Fibroblast of pulmonary artery (primary cell): ENCODE results near the gene SMYD3.

Source experiments
- DNase-seq: peaks from one replicate; pipeline ENCODE4 v3.0.0-alpha.2; 2010; ENCODE audit warnings: low read depth
- H3K4me3 ChIP-seq: replicated peaks from 2 replicates; pipeline ENCODE4 v1.5.1; 2011; ENCODE audit warnings: low read depth, mild to moderate bottlenecking, control low read depth, low read length, moderate library complexity
- TF ChIP-seq, protein P1 (sequence below): IDR thresholded peaks from 2 replicates; pipeline ENCODE4 v1.5.1; 2011; ENCODE audit warnings: mild to moderate bottlenecking, control low read depth, low read length, inconsistent platforms; ENCODE audit errors: missing control alignments

SMYD3 gene

DNA sequence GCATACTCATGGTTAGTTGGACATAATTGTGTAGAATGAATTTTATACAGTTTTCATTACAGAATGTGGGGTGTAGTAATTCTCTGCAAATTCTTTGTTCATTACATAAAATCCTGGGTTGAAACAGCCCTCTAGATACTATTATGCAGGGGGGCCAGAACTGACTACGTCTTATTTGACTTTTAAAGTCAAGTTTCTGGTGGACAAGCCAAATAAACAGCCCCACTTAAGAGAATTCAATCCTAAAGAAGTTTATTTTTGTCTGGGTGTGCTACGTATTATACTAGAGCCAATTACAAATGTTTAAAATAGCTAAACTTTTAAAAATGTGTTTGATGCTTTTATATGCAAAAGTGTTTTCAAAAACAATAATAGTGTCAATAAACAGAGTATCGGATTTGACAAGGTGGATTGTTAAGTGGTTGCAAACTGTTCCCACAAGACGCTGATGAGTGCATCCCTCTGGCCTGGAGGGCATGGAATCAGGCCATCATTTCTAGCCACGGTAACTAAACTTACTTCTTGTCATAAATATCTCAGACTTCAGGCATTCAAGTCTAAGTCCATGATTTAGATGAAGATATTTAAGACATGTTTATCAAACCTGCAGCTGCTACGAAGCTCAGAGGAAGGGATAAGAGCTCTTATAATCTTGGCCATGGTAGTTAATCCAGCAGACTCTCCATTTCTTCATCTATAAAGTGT is 706.0 kb downstream of the SMYD3 start:
- TF ChIP-seq, protein P1, sequence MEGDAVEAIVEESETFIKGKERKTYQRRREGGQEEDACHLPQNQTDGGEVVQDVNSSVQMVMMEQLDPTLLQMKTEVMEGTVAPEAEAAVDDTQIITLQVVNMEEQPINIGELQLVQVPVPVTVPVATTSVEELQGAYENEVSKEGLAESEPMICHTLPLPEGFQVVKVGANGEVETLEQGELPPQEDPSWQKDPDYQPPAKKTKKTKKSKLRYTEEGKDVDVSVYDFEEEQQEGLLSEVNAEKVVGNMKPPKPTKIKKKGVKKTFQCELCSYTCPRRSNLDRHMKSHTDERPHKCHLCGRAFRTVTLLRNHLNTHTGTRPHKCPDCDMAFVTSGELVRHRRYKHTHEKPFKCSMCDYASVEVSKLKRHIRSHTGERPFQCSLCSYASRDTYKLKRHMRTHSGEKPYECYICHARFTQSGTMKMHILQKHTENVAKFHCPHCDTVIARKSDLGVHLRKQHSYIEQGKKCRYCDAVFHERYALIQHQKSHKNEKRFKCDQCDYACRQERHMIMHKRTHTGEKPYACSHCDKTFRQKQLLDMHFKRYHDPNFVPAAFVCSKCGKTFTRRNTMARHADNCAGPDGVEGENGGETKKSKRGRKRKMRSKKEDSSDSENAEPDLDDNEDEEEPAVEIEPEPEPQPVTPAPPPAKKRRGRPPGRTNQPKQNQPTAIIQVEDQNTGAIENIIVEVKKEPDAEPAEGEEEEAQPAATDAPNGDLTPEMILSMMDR, result no peak
- no peak overlapping the region for H3K4me3 ChIP-seq
- DNase-seq, result no peak

DNA sequence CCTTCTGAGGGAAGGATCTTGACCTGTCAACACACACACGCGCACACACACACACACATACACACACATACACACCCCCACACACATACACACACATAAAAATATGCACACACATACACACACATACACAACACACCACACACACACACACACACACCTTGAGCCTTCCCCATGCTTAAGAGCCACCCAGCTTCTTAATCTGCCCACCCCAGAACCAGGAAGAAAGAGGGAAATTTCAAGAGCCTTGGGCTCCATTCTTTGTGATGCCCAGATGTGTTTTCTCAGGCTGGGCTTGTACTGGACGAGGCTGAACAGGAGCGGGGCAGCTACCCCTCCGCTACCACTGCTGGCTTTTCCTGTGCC is 708.7 kb downstream of the SMYD3 start:
- TF ChIP-seq, protein P1, result no peak
- H3K4me3 ChIP-seq, result no peak overlapping the region
- DNase-seq, result no peak

DNA sequence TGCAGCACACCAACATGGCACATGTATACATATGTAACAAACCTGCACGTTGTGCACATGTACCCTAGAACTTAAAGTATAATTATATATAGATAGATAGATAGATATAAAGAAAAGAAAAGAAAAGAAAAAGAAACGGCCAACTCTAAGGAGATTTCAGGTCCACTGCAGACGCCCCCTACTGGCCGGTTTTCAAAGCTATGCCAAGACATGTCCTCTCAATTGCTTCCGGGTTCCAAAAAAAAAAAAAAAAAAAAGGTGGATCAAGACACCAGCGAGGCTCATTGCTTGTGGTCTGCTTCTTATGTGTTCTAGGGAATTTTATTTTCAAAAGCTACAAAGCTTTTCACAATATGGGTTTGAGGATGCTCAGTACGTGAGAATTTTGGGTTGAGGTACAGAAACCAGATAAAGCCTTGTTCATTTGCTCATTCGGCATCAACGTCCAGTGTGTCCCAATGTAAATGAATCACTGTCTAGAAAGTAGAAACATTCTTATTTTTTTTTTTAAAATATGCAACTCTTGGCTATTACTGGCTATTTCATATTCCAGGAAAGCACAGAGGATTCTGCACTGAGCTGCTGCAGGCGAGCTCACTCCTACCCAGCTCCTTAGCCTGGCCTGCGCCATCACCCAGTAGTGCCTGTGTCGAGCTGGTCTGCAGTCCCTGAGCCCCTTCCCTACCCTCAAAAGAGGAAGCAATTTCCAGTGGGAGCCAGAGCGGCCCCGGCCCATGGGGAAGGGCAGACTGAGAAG is 709.3 kb downstream of the SMYD3 start:
- peak; percentile 27 for DNase-seq
- H3K4me3 ChIP-seq, result no peak overlapping the region
- TF ChIP-seq, protein P1, result peak; percentile 46

DNA sequence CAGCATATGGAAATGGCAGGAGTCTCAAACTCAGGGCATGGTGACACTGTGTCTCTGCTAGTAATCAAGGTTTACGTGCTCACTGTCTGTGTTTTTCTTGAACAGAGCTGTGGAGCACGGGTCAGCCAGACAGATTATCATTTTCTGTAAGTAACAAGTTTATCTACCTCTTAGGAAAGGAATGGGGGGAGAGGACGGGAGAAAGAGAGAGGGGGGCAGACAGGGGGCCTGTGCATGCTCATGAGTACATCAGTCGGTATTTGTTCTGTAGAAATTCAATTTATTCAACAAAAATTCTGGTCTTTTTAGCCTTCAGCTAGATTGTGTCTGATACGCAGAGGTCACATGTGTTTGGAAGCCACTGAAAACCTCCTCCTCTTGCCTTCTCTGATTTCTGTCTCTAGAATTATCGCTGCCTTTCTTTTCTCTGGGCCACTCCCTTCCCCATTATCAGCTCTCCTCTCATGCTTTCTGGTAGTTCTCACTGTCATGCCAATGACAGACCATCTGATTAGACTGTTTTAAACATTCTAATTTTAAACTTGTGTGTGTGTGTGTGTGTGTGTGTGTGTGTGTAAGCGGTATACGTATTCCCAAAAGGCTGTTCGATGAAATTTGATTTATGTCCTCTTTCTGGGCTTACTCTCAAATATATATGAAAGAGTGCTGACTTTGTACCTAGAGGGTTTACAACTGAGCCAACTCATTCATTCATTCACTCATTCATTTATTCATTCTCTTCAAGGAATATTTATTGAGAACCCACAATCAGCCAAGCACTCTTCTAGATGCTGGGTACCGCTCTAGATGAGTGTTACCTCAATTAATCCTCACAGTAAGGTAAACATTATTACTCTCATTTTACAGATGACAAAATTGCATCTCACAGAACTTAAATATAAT is 715.4 kb downstream of the SMYD3 start:
- TF ChIP-seq, protein P1, result no peak

DNA sequence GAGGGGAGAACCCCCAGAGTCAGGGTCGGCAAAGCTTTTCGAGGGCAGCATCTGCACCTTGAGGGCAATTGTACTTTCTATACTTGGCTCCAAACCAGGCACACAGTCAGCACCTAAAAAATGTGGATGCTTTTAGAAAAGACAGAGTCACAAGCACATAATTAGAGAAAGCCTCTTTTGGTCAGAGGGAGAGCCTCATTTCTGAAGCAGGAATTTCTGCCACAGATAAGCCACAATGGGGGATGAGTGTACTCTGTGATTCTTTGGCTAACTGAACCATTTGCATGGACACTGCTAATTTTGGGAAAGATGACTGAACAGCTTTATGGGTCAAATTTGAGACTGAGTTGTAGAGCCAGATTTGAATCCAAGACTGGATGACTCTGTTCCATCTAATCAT is 716.6 kb downstream of the SMYD3 start:
- peak; percentile 50 for DNase-seq
- TF ChIP-seq, protein P1, result no peak
- no peak overlapping the region for H3K4me3 ChIP-seq

More for the DNA sequence above, 715.4 kb downstream of the SMYD3 start:
- H3K4me3 ChIP-seq, result no peak overlapping the region
- peak; percentile 51 for DNase-seq

DNA sequence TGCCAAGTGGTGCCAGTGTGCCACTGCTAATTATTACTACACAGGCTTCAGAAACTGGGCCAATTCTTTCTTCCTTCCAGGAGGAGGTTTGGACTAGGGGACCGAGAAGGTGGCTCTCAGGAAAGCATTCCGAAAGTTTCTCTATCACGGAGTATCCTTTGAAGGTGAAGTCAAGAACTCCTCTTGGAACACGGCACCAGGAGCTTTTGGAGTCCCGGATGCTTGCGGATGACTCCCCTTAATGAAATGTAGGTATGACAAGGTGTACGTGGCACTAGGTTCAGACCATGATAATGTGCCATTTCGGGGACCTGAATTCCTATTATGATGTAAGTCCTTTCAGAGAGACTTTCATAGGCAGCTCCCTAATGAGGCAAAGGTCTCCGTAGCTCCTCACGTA is 718.2 kb downstream of the SMYD3 start:
- DNase-seq, result no peak
- no peak overlapping the region for H3K4me3 ChIP-seq
- TF ChIP-seq, protein P1, result no peak
